Esophagus muscularis mucosa (tissue), 4 donors: Measurements from ENCODE around the gene FYB1. TPM values are rescaled to one million over a fixed set of nuclear protein-coding genes. Genes with fewer than 3 reads are reported as not detected.

ENCODE experiments used
- DNase-seq: peaks from one replicate; pipeline ENCODE4 v3.0.0-alpha.2; 2017; ENCODE audit errors: extremely low spot score
- H3K27ac ChIP-seq, 4 donors: fragments of 200-600 bp; sonication (generic); replicated peaks in 1 of 4; 1 replicate in 3 of 4; 2 replicates in 1 of 4; pipeline ENCODE4 v1.5.1; 2016 to 2019; ENCODE audit warnings: mild to moderate bottlenecking in 1 of 4
- H3K27me3 ChIP-seq, 4 donors: fragments of 200-600 bp; sonication (generic); one replicate each; pipeline versions ENCODE4 v1.5.1 to v1.6.0; 2016 to 2019
- H3K36me3 ChIP-seq, 4 donors: fragments of 200-600 bp; sonication (generic); one replicate each; pipeline ENCODE4 v1.5.1; 2016 to 2019
- H3K4me1 ChIP-seq, 4 donors: fragments of 200-600 bp; sonication (generic); one replicate each; pipeline ENCODE4 v1.5.1; 2016 to 2019
- H3K4me3 ChIP-seq, 4 donors: fragments of 200-600 bp; sonication (generic); 1 replicate in 2 of 4; 2 replicates in 2 of 4; pipeline ENCODE4 v1.5.1; 2016 to 2019; ENCODE audit warnings: mild to moderate bottlenecking in 4 of 4, moderate library complexity in 1 of 4
- H3K9me3 ChIP-seq, 4 donors: fragments of 200-600 bp; sonication (generic); 1 replicate in 3 of 4; 2 replicates in 1 of 4; pipeline ENCODE4 v1.5.1; 2016 to 2019
- CTCF ChIP-seq, 3 experiments: fragments of 200-600 bp in 2 of 3; fragments of 450-650 bp in 1 of 3; sonication (generic) in 2 of 3; IDR thresholded peaks; one replicate each; pipeline ENCODE4 v1.5.1; 2017 to 2019; ENCODE audit warnings: antibody characterized with exemption in 3 of 3, mild to moderate bottlenecking in 2 of 3, moderate library complexity in 1 of 3
- EP300 ChIP-seq: sonication (generic); formaldehyde crosslinking; IDR thresholded peaks from one replicate; pipeline ENCODE4 v1.6.1; 2017; ENCODE audit warnings: antibody characterized with exemption
- POLR2A ChIP-seq: fragments of 450-650 bp; IDR thresholded peaks from one replicate; pipeline ENCODE4 v1.6.1; 2017; ENCODE audit warnings: antibody characterized with exemption, moderate library complexity, mild to moderate bottlenecking, low read depth
- POLR2AphosphoS5 ChIP-seq, 2 donors: sonication (generic); formaldehyde crosslinking; IDR thresholded peaks; one replicate each; pipeline ENCODE4 v1.6.1; 2017; ENCODE audit warnings: antibody characterized with exemption in 2 of 2
- WGBS: methylation state at CpG from one replicate; pipeline ENCODE4 v1.1.5; 2018; 5-methylcytosine and 5-hydroxymethylcytosine counted together
- intact Hi-C: fragments of 100-400 bp; cut with DNase I; formaldehyde crosslinking; loops from one replicate; pipeline ENCODE4 v1.15.1; 2023
- total RNA-seq, 4 donors: library from RNA; depleted of rRNA; stranded (reverse); fragments of >200 nt; gene quantifications; one replicate each; pipeline versions ENCODE4 v1.1.0 to v1.2.1, GENCODE V29; 2016

FYB1 gene
- total RNA-seq, 4 donors from 2014 or later: 3.2 to 12.9 (median 3.9) TPM

- no peaks in the 10 kb centered on the region for H3K27me3 ChIP-seq
- H3K36me3 ChIP-seq: no peaks in the 10 kb centered on the region
- H3K27ac ChIP-seq: no peak overlapping the region
- DNase-seq: no peak
- WGBS: 71% methylated on average over 3 of the region's 3 CpGs
- H3K9me3 ChIP-seq: no peaks in the 10 kb centered on the region
- TF ChIP-seq EP300: no peak
- no peak for TF ChIP-seq POLR2A
- no peak for TF ChIP-seq CTCF (IDR thresholded peaks at IDR 0.05)
- no peak for TF ChIP-seq POLR2AphosphoS5 (IDR thresholded peaks at IDR 0.05)
- no peaks in the 10 kb centered on the region for H3K4me1 ChIP-seq
- intact Hi-C loops: no loop called here
- no peak overlapping the region for H3K4me3 ChIP-seq
Measured at GRCh38 chr5:39228596-39228995, 9.2 kb upstream of the FYB1 start.

GRCh38 chr5:39226558-39226957 is 7.2 kb upstream of the FYB1 start:
- no peak overlapping the region for H3K27ac ChIP-seq
- TF ChIP-seq EP300 (no peak), POLR2AphosphoS5 (IDR thresholded peaks at IDR 0.05) (no peak), POLR2A (no peak), CTCF (IDR thresholded peaks at IDR 0.05) (no peak)
- H3K27me3 ChIP-seq: no peaks in the 10 kb centered on the region
- H3K36me3 ChIP-seq: no peaks in the 10 kb centered on the region
- intact Hi-C loops: no loop called here
- 95% methylated on average over 1 of the region's 1 CpG for WGBS
- no peak for DNase-seq
- H3K4me3 ChIP-seq: no peak overlapping the region
- H3K4me1 ChIP-seq: no peaks in the 10 kb centered on the region
- H3K9me3 ChIP-seq: no peaks in the 10 kb centered on the region

GRCh38 chr5:39226100-39226451 is 6.7 kb upstream of the FYB1 start:
- Histone ChIP-seq H3K4me3 (no peak overlapping the region), H3K36me3 (no peaks in the 10 kb centered on the region), H3K4me1 (no peaks in the 10 kb centered on the region), H3K9me3 (no peaks in the 10 kb centered on the region), H3K27me3 (no peaks in the 10 kb centered on the region), H3K27ac (no peak overlapping the region)
- no peak for DNase-seq
- TF ChIP-seq POLR2AphosphoS5 (IDR thresholded peaks at IDR 0.05) (no peak), EP300 (no peak), CTCF (IDR thresholded peaks at IDR 0.05) (no peak), POLR2A (no peak)
- WGBS: 71% methylated on average over 3 of the region's 3 CpGs
- intact Hi-C loops: no loop called here

GRCh38 chr5:39225405-39226099 is 6.2 kb upstream of the FYB1 start:
- no peaks in the 10 kb centered on the region for H3K4me1 ChIP-seq
- no peak for DNase-seq
- no peak for TF ChIP-seq POLR2A
- TF ChIP-seq CTCF (IDR thresholded peaks at IDR 0.05): no peak
- TF ChIP-seq EP300: no peak
- no peak for TF ChIP-seq POLR2AphosphoS5 (IDR thresholded peaks at IDR 0.05)
- WGBS: 83% methylated on average over 2 of the region's 2 CpGs
- no peaks in the 10 kb centered on the region for H3K27me3 ChIP-seq
- no peak overlapping the region for H3K4me3 ChIP-seq
- intact Hi-C loops: no loop called here
- no peaks in the 10 kb centered on the region for H3K9me3 ChIP-seq
- H3K27ac ChIP-seq: no peak overlapping the region
- no peaks in the 10 kb centered on the region for H3K36me3 ChIP-seq

- WGBS: 41% methylated on average over 5 of the region's 5 CpGs
- H3K27me3 ChIP-seq: no peaks in the 10 kb centered on the region
Measured at GRCh38 chr5:39224196-39224761, 4.9 kb upstream of the FYB1 start.

More at GRCh38 chr5:39224196-39224761, 4.9 kb upstream of the FYB1 start:
- DNase-seq: no peak
- no peak for TF ChIP-seq POLR2A
- TF ChIP-seq CTCF (IDR thresholded peaks at IDR 0.05): no peak
- TF ChIP-seq EP300: no peak
- TF ChIP-seq POLR2AphosphoS5 (IDR thresholded peaks at IDR 0.05): no peak
- Histone ChIP-seq H3K4me1 (peaks cover 0 to 3% (median 0%) of the 10 kb centered on the region in 4 donors), H3K27ac (no peak overlapping the region), H3K4me3 (no peak overlapping the region), H3K36me3 (no peaks in the 10 kb centered on the region), H3K9me3 (no peaks in the 10 kb centered on the region)
- intact Hi-C loops: no loop called here
